Amniotic epithelial cell (primary cell): ENCODE results near the gene TBR1.

Experiments
- DNase-seq: peaks from one replicate; pipeline ENCODE4 v3.0.0-alpha.2; 2010; ENCODE audit warnings: low read depth

The TBR1 gene

DNA sequence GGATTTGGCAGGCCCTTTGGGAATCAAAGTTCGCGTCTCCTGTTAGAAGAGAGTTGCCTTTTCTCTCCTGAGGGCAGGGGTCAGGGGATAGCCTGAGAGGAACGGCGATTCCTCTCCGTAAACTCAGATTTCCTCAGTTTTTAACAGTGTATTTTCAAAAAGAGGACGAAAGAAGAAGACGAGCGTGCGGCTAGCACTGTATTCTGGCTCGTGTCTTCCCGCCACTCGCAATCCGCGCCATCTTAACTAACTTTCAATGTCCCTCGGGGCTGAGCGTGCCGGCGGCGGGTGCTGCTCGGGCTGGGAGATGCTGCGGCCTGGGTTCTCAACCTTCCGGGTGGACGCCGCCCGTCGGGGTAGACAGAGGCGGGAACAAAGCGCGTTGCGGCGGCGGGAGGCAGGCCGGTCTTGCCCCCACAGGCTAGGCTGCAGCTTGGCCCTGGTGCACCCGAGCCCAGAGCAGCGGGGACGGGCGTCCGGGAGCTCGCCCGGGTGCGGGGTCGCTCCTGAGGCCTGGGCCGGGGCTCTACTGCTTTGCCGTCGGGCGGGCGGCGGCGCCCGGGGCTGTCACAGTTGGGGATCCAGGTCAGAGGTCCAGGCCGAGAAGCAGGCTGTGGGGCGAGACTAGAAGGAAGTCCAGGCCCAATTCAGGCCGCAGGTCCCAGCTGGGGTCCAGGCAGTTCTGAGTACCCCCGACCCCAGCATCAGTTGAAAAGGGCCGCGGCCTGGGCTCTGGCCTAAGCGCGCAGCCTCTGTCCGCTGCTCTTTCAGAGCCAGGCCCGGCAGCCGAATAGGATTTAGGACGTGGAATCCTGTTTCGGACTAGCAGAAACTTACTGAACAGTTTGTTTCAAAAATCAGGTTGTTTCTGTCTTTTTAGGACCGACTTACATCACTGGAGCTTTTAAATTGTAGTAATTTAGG is 11.8 kb downstream of the TBR1 start:
- no peak for DNase-seq

DNA sequence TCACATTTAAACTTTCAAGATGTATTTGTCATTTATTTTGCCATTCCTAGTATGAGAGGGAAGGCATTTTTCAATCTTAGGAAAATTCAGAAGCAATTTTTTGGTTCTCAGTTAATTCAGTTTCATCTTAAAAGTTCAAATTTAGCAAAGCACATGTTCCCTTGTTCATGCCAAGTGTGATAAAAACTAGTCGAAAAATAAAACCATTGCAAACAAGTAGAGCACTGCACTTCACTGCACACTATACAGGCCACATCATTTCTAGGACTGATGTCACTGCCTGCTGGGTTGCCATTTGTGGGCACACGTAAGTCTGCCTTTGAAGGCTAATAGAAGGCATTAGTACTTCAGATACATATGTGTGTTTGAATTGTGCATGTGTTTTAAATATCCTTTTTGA is 14.3 kb downstream of the TBR1 start:
- DNase-seq = no peak

- no peak for DNase-seq
Observed at GRCh38 chr2:161432107-161432506, 16.0 kb downstream of the TBR1 start.

DNA sequence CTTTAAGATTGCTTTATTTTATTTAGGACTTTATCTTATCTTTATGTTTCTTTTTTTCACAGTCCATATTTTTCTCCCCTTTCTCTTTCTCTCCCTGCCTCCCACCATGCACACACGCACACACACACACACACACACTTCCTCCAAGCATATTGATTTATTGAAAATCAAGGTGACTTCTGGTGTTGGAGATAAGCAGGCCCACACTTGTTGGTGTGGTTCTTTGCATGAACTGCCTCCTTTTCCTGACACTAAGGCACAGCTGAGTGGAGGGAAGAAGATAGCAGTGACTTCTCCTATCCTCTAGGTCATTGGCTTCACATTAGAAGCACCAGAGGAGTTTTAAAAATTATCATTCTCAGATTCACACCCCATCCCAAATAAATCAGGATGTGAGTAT is 18.0 kb downstream of the TBR1 start:
- no peak for DNase-seq

GRCh38 chr2:161436411-161436810 is 20.3 kb downstream of the TBR1 start:
- peak; percentile 80 for DNase-seq

- no peak for DNase-seq
Observed at GRCh38 chr2:161438598-161438997, 22.5 kb downstream of the TBR1 start.

- DNase-seq = no peak
Observed at GRCh38 chr2:161445097-161445496, 29.0 kb downstream of the TBR1 start.

DNA sequence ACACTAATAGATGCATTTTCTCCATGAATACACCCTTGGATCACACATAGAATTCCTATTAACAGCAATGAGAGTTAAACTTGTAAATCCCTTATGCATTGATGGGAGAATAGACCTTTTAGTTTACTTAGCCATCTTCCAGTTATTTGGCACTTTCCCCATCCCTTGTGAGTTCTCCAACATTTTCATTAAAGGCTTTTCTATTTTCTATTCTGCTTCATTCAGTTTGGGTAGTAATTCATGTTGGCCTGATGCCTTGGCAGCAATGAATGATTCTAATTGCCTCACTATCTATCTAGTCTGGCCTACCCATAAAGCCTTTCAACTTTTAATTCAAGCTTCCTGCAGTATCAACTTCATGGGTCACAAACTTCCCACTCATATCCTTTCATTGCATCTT is 32.3 kb downstream of the TBR1 start:
- no peak for DNase-seq

GRCh38 chr2:161471631-161472030 is 55.5 kb downstream of the TBR1 start:
- no peak for DNase-seq

- no peak for DNase-seq
Observed at GRCh38 chr2:161474920-161475319, 58.8 kb downstream of the TBR1 start.
